Stimulated activated CD4-positive, alpha-beta T cell treated with anti-CD3 and anti-CD28 coated beads, TNF-alpha, amount 100 ng/mL, for 24 hours (primary cell): ENCODE results near the gene PTPRO.
"Not testable (repeated sequence)": the region's sequence is repeated elsewhere in the genome, so short reads cannot be mapped to it uniquely, and the experiment has no call there.

Source experiments
- DNase-seq, 3 experiments: peaks; one replicate each; pipeline ENCODE4 v3.0.0-alpha.2; 2020; ENCODE audit warnings: low read depth in 3 of 3

The PTPRO gene

GRCh38 chr12:15602051-15602672 is 279.9 kb downstream of the PTPRO start:
- no peak for DNase-seq

- no peak for DNase-seq
Observed at GRCh38 chr12:15603474-15604085, 281.3 kb downstream of the PTPRO start.

DNA sequence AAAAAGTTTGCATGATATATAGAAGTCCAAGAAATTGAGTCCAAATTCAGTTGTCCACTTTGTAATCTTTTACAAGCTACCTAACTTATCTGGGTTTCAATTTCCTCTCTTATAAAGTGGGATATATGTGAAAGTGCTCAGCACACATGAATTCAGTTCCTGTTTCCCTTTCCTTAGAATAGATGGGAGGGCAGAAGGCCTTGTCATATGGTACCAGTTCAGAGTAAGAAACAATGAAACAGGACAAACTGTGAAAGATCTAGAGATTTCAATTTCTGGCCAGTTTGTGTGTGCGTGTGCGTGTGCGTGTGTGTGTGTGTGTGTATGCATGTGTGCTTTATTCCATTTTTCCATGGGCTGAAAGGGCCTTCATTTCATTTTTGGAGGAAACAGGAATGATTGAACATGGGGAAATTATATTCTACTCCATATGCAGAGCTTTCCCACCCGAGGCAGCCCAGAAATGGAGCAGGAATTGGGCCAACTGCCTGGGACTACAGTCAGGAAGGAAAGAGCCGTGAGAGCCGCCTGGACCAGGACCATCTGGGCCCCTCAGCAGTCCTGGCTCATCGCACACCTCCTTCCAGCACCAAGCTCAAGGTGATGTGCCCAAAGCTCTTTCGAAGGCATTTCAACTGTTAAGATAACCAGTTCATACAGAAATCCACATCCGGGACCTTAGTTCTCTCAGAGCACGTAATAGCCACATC is 283.7 kb downstream of the PTPRO start:
- DNase-seq: no peak

DNA sequence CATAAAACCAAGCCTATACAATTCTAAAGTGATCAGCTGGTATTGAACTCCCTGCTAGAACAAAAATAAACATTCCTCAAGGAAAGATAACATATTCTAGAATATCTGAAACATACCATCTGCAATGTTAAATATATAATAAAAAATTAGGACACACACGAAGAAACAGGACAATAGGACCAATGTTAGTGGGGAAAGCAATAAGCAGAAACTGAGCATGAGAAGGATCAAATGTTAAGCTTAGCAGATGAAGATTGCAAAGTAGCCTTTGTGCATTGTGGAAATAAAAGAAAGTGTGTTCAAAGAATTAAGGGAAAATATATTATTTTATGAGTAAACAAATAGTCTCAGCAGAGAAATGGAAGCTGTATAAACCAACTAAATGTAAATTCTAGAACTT is 286.1 kb downstream of the PTPRO start:
- no peak for DNase-seq

- DNase-seq: no peak
Observed at GRCh38 chr12:15608941-15609340, 286.6 kb downstream of the PTPRO start.

GRCh38 chr12:15613981-15614380 is 291.7 kb downstream of the PTPRO start:
- DNase-seq: no peak

DNA sequence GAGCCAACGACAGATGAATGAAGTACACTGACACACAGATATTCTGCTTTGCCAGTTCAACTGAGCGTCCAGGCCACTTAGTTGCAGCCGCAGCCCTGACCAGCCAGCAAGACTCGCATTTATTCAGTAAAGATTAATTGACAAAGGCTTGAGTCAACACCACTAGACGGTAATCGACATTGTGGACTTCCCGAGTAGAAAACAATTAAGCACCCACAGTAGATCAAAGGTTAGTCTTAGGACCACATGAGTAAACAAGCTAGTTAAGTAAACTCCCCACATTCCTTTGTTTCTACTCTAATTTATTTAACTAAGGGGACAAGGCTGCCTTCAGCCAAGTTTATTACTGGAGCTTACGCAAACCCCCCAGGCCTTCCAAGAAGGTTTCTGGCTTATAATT is 294.2 kb downstream of the PTPRO start:
- DNase-seq: not testable (repeated sequence)

DNA sequence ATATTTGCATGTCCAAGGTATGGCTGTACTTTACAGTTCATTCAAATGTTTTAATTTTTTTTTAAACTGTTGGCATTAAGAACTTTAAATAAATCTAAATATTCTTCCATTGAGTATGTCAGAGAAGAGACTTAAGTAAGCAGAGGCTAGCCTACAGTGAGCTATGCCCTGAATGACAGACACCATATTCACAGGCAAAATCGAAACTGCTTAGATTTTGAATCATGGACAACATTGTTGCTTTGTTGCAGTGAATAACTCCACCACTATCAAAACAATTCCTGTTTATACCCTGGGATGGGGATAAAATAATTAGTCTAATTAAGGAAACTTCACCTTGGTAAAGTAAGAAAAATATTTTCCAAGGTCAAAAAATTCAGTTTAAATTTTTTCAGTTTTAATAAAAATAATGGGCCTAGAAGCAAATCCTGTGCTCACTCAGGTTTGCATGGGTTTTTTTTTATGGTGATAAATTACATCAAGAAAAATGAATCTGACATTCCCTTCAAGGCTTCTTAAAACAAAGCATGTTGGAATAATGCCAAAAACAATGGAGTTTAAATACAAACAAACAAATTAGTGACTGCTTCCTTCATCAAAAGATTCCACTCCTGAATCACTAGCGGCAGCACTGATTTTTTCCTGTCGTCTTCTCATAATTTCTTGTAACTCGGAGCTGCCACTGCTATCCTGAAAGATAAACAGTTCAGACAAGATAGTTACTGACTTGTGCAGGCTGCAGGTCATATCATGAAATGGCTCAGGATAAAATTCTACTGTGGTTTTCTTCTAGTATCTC is 298.6 kb downstream of the PTPRO start:
- no peak for DNase-seq

- DNase-seq: no peak
Observed at GRCh38 chr12:15625075-15625474, 302.8 kb downstream of the PTPRO start.

DNA sequence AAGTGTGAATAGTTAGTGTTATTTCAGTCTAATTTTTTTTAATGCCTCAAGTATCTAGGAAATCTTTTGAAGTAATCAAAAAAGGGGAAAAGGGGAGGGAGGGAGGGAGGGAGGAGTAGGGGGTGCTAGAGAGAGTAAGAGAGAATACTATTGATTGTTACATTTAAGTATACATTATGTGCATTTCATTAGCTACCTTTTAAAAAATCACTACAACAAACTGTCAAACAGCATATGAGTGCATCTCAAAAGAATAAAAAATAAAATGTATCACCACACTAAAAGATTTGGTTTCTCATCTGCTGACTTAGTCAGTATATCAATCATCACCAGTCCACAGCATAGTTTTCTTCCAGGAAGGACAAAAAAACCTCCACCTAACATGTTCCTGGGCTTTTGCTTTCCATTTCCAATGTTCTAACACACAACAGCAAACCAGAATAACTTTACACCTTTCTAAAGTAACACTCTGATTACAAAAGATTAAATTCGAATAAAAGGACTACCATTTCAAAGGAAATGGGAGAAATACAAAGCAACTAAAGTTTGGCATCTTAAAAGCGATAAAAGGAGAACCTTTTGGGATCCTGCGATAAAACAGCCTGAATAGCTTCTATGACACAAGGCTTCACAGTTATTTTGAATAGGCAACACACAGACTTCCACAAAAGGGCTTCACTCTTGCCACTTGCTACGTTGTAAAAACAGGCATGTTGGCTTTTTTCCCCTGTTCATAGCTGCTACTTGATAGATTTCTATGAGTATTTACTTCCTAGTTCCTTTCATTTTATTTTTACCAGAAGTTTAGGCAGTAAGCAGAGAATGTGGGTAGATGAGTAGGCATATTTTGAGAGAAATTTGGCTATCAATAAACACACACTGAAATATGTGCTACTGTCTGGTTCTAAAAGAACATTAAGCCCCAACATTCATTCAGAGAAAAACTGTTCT is 306.0 kb downstream of the PTPRO start:
- no peak for DNase-seq

DNA sequence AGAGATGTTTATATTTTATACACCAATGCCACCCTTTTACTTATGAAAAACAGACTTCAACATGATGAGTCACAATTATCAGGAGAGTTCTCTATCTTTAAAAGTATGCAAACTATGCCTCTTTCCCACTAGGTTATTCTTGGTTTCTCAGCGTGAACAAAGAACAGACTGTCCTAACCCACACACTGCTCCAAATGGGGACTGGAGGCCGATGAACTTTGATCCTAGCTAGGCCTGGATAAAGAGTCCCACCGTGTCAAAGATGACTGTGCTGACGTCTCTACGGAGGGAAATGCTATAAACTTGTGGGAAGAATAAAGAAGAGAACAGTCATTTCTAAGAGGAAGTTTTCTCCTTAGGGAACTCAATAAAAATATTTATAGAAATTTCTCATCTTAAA is 306.8 kb downstream of the PTPRO start:
- no peak for DNase-seq

DNA sequence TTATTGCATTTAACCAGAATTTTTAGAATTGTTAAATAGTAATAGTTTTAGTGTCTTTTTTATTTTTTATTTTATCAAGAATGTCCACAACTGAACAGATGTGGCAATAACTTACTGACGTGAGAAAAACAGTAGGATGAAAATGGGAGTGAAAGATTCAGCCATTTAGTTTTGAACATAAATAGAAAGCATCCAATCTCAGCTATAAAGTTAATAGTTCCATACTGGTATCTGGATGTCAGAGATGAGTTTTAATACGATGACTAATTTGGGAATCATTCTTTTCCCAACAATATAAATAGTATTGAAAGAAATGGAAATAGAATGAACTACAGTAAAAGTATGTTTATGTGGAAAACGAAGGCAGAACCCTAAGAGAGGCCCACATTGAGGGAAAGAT is 307.5 kb downstream of the PTPRO start:
- DNase-seq: no peak

DNA sequence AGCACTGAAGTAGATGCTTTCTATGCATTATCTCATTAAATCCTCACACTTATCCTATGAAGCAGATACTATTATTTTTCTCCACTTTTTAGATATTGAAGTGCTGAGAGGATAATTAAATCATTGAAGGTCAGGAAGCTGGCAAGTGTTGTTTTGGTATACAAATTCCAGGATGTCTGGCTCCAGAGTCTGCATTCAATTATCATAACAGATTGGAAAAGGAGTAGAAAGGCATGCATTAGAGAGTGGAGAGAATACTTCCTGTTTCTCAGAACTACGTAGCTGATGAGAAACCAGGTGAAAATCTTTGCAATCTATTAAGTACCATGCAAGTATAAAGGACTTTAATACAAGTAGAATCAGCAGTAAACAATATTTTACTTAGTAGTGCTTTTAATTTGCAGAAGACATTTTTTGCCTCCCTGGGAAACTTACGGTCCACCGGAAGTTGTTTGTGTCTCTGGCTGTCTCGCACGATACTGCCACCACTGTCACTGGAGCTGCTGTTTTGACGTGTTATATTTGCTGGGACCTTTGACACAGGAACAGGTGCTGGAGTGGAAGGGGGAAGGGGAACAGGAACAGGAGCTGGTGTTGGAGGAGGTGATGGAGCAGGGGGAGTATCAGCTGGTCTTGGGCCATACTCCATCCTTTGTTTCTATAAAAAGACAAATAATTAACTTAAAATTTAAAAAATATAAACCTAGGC is 308.9 kb downstream of the PTPRO start:
- no peak for DNase-seq

- DNase-seq: no peak
Observed at GRCh38 chr12:15632708-15633107, 310.4 kb downstream of the PTPRO start.

GRCh38 chr12:15633201-15633600 is 310.9 kb downstream of the PTPRO start:
- DNase-seq: no peak

DNA sequence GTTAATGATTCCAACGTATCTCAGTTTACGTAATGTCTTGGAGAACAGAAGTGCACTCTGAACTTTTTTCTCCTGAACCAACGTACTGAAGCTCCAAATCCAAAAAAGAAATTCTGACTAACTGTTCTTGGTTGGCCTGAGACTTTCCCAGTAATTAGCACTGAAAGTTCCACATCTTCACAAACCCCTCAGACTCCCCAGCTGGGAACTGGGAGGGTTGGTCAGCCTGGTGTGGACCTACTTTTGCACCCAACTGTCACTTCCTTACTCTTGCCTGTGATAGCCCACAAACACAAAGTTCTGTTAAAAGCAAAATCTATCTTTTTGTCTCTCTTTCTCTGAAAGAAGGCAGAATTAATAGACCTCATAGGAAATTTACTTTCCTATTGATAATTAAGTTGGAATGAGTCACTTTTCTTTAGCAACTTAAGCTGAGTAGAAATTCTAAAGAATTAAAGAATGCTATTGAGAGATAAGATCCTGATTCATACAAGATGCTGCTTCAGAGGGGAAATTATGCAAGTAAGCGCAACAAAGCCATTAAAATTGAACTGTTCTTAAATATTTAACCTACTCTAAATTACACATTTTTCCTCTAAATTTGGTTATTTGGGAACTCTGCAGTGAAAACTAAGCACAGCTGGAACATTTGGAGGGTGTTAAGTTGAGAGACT is 311.8 kb downstream of the PTPRO start:
- DNase-seq: no peak

DNA sequence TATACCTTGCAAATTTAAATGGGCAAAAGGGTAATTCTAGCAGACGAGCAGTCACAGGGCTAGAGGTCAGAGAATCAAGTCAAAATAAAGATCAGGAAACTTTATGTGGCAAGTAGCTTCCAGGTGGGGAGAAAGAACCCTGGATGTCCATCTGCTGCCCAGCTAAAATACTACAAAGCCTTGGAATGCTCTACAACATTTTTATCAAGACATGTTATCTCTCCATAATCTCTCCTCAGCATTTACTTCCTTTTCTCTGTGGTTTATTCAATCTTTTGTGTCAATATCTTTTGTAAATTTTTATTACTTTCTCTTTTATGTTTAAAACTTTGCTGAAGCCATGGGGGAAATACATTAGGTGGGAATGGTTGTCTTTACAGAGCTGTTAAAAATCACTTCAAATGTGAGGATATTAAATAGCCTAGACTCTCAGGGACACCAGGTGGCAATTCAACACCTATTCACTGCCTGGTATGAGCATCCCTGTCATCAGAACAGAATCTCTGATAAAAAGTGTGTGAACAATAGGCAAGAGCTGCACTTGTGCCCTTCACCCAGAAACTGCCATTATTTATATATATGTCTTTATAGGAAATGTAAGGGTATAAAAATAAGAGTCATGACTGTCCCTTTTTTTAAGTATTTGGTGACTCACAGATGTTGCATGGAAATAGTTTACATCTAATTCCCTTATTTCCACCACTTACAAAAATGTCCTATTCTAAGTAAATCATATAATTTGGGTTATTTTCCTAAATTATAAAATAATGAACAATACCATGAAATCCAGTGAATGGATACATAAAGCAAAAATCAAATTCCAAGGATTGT is 314.0 kb downstream of the PTPRO start:
- DNase-seq: no peak

- DNase-seq: no peak
Observed at GRCh38 chr12:15638231-15638630, 315.9 kb downstream of the PTPRO start.

- DNase-seq: no peak
Observed at GRCh38 chr12:15644700-15645099, 322.4 kb downstream of the PTPRO start.
